NCI-H748 treated with DMSO at 0.1 percent for 48 hours (cell line): Measurements from ENCODE around the gene IQGAP2.

Experiments
- DNase-seq: peaks from one replicate; lab custom pipeline; 2025; lab: John Stamatoyannopoulos, UW

The IQGAP2 gene

DNA sequence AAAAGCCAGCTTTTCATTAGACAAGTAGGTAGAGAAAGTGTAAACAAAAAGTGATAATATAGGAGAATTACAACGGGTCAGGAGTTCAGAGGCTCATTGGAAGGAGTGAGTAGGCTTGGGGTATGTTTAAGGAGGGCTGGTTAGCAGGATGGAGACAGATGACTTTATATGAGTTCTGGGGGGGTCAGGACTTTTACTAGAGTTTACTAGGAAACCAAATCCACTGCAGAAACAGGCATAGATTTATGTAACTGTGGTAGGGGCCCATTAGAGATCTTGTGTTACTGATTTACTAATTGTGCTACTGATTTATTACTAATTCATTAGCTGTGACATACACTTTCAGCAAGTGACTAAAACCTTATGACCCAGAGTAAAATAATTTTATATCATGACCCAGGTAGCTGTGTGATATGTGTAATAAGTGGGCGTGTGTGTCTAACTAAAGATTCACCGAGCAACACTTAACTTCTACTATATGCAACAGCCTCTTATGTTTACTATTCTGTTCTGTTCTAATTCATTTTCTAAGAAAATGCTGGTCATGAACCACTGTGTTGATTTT is 73.5 kb downstream of the IQGAP2 start:
- no peak for DNase-seq

DNA sequence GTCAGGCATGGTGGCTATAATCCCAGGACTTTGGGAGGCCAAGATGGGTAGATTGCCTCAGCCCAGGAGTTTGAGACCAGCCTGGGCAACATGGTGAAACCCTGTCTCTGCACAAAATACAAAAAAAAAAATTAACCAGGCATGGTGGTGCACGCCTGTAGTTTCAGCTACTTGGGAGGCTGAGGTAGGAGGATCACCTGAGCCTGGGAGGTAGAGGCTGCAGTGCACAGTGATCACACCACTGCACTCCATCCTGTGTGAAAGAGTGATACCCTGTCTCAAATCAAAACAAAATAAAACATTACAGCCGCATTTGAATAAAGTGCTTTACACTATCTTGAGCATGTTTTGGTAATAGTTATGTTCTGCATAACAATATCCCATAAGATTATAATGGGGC is 74.0 kb downstream of the IQGAP2 start:
- no peak for DNase-seq

DNA sequence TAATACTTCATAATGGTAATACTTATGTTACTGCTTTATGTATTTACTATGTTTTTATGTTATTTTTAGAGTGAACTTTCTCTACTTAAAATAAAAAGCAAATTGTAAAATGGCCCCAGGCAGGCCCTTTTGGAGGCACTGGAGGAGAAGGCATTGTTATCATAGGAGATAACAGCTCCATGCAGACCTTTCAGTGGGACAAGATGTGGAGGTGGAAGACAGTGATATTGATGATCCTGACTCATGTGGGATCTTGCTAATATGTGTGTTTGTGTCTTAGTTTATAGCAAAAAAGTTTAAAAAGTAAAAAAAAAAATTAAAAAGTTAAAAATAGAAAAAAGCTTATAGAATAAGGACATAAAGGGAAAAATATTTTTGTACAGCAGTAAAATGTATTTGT is 74.5 kb downstream of the IQGAP2 start:
- DNase-seq, result no peak

DNA sequence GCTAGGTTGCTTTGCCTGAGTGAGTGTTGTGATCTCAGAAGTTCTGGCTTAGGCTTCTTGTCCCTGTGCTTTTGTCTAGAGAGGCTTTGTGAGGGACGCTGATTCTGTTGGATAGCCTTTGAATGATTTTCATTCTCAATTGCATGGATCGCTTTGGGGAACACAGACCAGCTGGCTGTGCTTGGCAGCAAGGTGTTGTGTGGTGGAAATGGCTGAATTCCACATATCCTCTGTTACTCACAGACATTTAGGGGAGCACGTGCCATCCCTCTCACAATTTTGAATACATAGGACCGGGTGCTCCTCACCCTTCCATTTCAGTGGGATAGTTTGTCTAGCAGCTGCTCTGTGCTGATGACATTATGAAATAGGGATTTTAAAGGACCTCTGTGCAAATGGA is 76.2 kb downstream of the IQGAP2 start:
- no peak for DNase-seq

DNA sequence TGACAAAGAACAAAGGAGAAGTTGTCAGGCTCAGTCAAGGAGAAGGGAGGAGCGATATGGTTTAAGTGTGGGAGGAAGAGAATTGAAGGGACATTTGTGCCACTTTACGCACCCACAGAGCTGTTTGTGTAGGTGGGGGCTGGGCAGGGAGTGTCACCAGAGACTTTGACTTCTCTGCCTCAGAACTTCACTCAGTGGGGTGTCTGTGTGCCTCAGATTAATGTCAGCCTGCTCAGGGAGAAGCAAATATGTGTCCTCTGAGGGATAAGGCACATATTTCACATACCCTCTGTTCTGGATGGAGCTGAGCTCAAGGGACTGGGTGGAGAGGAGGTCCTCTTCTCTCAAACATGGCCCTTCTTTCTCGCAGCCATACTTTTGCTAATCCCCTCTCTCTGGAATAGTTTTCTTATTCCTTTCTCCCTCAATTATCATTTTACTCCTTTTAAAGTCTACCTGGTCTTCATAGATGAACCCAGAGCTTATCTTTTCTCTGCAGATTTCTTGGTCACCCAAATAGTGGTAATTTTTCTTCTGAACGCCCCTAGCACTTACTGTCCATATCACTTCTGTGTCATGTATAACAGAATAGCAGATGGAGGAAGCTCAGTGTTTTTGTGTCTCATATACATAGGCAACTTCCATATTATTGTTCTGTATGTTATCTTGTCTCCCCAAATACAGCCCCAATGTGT is 77.0 kb downstream of the IQGAP2 start:
- DNase-seq, result no peak

DNA sequence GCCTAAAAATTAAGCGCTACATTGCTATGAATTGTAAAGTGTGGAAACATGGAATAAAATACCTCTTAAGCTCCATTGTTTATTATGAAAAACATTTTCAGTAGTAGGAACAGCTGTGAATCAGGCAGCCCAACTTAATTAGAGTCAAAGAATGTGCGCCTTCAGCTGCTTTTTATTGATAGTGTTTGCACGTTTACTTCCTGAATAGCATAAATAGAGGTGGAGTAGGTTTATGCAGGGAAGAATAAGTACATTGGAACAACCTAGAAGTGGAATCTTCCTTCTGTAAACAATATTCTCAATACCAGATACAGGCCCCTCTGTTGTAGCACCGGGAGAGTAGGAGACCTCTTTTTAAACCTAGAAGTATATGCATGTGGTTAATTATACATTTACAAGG is 79.9 kb downstream of the IQGAP2 start:
- DNase-seq, result peak; percentile 62

DNA sequence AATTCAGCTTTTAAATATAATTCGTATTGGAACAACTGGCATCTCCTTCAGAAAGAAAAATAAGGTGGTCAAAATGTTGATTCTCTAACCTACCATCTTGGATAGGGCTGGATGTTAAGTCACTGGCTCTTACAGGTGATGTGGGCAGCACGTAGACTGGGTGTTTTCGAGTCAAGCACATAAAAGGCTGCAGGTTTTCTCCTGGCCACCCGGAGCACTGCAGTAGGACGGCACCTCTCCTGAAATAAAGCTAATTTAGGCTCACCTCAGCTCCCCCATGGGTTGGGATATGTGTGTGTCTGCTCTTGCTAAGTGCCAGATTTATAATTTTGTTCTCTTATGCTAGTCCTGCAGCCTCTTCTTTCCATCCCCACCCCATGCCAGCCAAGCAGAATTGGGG is 80.3 kb downstream of the IQGAP2 start:
- peak; percentile 45 for DNase-seq

DNA sequence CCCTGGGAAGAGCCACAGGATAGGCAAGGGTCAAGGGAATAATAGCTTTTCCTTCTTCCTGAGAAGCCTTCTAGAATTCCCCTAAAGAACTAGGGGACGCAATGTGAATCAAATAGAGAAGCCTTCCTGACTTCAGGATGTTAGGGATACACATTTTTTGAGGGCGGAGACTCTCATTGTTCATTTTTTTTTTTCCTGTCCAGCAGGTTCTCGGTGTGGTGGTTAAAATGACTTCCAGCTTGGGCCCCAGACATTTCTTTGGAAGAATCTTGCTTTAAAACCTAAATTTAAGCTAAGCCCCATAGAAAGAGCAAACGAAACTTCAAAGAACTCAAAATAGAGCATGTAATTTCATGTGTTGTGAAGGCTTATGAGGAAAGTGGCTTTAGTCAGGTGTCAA is 80.8 kb downstream of the IQGAP2 start:
- DNase-seq, result no peak

DNA sequence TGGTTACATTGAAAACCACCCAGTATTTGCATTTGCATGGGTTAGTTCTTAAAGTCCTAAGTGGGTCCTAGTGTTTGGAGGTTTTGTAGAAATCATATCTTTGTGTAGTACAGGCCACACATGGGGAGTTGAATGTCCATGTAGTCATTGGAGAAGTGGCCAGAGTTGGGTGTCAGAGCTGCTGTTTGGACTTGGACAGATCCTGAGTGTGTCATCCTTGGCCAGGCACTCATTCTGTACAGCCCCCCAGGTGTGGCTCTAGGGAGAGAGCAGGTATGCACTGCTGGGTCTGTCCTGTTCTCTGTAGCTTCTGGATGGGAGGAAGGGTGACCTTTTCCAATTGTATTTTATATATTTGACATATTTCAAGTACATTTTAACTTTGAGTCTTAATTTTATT is 82.4 kb downstream of the IQGAP2 start:
- DNase-seq, result no peak

DNA sequence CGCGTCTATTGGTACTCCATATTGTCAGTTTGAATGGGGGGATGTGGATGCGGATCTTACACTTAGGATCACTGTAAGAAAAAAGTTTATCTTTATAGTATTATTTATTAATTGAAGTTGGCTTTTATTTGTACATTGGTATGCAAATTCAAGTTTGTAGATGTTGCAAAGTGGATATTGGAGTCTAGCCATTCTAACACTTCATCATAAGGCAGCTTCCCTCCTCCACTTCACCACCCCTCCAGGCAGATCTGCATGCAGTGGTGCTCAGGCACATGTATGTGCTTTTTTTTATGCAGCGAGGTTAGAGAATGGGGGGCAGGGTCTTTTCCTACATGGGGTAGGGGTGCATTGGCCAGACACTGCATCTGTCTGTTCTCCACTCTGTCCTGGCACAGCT is 84.3 kb downstream of the IQGAP2 start:
- DNase-seq, result no peak

DNA sequence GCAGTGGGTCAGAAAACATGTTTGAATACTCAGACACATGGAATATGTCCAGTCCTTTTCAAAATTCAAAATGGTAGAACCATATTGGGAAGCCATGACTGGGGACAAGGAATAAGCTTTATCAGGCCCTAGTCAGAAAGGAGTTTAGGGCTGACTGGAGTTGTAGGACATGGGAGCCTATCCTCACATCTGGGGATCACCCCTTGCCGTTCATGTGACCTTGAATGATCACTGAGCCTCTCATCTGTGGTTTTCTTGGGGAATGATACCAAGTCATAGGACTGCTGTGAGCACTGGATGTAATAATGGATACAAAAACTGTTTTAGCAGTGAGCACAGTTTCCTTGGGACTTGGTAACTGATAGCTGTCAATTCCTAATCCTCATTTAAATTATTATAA is 84.7 kb downstream of the IQGAP2 start:
- DNase-seq, result no peak

DNA sequence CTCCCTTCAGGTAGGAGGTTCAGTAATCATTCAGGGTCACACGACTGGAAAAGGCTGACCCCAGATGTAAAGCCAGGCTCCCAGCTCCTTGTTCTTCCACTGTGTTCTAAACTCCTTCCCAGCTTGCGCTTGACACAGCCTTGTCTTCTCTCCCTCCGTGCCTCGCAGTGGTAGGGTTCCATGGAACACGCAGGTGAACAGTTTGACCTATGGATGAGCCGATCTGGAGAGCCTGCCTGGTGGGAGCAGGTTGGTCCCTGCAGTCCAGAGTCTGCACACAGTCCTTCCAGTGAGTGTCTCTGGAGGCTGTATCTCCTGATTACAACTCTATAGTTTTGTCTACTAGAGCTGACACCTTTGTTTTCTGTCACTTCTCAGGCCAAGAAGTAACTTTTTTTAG is 85.9 kb downstream of the IQGAP2 start:
- no peak for DNase-seq

DNA sequence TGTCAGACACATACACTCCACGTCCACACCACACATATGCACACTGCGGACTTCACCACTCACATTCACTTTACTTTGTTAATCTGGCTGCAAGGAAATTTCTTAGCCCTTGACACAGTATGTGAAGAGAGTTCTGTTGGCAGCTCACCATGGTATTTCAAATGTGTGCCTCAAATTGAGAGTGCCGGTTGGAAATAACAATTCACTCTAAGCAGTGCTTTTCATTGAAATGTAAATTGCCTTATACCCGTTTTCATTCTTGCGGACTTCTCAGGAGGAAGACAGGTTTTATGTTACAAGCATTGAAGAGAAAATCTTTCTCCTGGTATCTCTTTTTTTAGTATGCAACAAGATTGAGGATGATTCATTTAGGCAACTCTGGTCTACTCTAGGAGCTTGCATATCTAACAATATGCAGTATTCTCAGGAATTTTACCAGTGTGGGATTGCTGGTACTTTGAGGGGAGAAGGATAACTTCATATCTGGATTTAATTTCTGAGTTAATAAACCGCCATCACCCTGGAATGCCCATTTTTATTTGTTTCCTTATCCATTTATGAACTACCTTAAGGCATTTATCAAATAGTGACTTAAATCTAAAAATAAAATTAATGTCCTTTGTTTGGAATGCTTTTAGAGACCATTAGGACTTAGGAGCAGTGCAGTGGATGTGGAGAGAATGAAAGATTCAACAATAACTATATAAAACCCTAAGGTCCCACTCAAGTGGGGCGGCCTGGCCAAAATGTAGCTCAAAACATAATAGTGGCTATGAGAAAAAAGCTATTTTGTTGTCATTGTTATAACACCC is 87.0 kb downstream of the IQGAP2 start:
- no peak for DNase-seq

DNA sequence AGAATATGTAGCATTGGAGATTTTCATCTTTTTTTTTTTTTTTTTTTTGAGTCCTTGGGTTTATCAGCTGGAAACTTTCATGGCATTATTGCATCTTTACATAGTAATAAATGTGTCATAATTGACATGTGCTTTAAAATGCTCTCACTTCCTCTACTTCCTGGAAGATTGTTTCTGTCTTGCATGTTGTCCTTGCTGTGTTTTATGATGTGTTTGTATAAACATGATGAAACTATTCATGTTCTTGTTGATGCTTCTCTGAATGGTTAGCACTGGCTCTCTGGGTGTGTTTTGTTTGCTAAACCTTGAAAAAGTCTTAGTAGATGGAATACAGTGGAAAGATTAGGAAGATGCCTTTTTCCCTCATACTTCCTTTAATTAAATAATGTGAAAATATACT is 87.9 kb downstream of the IQGAP2 start:
- DNase-seq, result no peak

DNA sequence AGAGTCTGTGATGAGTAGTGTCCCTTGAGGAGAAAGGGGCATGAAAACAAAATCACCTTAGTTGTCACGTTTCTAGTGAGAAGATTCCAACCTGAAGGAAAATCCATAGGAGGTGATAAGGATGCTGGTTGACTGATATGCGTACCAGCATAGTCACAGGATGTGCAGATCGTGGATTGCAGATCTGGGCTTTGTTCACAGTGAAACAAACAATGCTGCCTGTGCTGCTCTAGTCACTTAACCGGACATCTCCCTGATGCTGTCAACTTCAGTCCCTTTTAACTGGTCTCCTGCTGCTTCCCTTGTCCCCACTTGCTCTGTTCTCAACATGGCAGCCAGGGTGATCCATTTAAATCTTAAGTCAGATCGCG is 89.7 kb downstream of the IQGAP2 start:
- DNase-seq, result no peak

DNA sequence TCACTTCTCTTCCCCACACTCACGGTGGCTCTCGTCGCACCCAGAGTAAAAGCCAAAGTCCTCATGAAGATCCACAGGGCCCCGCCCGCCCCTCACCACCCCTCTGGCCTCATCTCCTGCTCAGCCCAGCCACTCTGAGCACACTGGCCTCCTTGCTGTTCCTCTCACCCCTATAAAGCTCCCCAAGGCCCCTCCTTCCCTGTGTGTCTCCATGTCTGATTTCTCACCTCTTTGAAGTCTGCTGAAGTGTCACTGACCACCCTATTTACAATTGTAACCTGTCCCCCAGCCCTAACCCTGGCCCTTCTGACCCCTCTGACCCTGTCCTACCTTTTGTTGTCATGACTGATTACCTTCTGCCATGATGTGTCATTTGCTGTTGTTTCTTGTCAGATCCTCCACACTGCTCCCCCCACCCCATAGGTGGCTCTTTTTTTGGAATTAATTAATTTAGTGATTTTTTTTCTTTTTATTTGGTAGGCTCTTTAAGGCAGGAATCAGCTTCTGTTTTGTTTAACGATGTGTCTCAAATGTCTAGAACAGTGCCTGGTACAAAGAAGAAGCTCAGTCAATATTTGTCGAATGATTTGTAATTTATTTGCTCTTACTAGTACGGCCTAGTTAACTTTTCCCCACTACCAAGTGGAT is 90.2 kb downstream of the IQGAP2 start:
- DNase-seq, result no peak

DNA sequence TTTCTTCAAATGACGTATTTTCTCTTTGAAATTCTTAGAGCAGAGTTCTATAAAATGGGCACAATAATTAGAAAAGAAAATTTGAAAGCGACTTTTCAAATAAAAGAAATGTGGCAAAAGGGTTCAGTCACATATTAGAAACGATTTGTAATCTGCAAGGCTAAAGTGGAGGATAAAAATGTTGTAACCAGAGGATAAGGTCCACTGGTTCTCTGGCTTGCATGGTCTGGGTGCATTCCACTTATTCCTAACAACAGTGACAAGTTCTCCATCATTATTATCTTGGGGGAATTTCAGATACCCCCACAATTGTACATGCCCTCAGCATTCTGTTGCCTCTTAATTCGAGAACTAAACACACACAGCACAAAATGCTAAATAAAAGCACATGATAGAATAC is 91.1 kb downstream of the IQGAP2 start:
- DNase-seq, result no peak

DNA sequence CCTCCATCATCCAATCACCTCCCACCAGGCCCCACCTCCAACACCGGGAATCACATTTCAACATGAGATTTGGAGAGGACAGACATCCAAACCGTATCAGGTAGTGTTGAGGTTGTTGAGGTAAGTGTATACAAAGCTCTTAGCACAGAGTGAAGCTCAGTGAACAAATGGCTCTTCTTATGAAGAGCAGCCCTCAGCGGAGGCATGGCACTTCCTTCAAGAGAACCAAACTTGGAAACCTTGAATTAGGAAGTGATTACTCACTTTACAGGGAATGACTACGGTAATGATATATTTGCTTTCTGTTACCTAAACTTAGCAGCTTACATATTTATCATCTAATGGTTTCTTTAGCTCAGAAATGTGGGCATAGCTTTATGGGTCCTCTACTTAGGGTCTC is 92.8 kb downstream of the IQGAP2 start:
- DNase-seq, result no peak

DNA sequence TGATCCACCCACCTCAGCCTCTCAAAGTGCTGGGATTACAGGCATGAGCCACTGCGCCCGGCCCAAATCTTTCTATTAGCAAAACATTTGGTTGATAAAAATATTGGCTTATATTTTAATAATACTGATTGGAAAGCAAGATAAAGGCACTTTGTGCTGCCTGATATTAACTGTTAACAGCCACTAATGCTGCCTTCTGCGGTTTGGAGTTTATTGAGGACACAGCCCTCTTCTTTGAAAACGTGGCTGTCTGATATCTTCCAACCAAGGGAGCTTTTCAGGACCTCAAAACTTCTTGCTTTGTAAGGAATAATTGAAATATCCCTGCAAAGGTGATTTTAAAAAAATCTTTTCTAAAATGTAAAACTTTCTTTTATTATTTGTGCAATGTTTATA is 94.0 kb downstream of the IQGAP2 start:
- DNase-seq, result no peak

DNA sequence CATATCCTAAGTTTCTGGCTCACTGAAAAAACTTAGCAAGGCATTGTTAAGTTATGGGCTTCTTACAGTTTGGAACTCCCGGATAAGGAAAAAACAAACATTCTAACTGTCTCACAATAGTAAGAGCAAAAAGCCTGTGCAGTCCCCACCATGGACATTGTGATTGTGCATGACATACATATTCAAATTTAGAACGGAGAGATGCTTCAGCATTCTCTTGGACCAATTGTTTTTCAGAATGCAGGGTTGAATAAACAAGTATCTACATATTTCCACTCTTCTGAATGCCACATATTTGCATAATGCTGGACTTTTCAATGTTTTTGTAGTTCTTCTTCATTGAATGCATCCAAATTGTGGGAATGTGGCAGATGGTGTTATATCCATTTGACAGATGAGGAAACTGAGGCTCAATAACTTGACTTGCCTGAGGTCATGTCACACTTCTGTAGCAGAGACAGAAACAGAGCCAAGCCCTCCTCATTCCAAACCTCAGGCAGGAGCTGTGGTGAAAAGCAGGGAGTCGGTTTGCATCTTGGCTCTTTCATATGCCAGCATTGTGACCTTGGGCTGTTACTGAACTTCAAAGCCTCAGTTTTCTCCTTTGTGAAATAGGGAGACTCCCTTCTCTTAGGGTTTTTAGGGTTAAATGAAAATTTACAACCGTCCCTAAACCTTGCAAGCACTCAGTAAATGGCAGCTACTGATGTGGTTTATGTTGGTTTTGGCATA is 95.1 kb downstream of the IQGAP2 start:
- no peak for DNase-seq

DNA sequence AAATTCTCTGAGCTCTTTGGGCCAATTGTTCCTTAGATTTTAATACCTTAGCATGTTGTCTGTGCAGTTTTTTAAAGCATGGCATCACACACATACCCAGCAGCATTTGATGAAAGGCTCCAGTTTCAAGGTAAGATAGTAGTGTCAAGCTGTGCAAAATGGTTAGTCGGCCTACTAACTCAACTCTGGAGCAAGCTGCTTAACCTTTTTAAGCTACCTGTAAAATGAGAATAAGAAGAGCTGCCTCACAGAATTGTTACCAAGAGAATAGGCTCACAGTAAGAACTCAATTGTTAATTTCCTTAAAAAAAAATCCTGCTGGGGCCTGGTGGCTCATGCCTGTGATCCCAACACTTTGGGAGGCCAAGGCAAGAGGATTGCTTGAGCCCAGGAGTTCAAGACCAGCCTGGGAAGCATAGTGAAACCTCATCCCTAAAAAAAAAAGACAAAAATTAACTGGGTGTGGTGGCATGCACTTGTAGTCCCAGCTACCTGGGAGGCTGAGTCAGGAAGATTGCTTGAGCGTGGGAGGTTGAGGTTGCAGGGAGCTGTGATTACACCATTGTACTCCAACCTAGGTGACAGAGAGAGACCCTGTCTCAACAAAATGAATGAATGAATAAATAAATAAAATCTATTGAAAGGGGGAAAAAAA is 96.5 kb downstream of the IQGAP2 start:
- DNase-seq, result no peak
